ENCODE results near the gene IL17B. TPM values are rescaled to one million over a fixed set of nuclear protein-coding genes. Genes with fewer than 3 reads are reported as not detected.

The IL17B gene
- total RNA-seq, 2 experiments from 2014 or later = not detected

Other genes with a start within 250 kb of the IL17B start
- gene ABLIM3, start 237.8 kb downstream of the IL17B start, total RNA-seq = not detected
- under 1 TPM; 0.09 to 0.17 TPM for gene AFAP1L1, start 107.4 kb downstream of the IL17B start, total RNA-seq
- 10 to 100 TPM; 26.1 to 29.7 TPM for gene GRPEL2, start 33.8 kb downstream of the IL17B start, total RNA-seq
- gene PCYOX1L, start 21.2 kb downstream of the IL17B start, total RNA-seq = 10 to 100 TPM; 32.4 to 35.7 TPM
- 100 to 1,000 TPM; 176 to 191 TPM for gene CSNK1A1, start 172.1 kb upstream of the IL17B start, total RNA-seq
- gene ARHGEF37, start 202.2 kb upstream of the IL17B start, total RNA-seq = under 1 TPM; 0.82 to 0.83 TPM

All from activated naive CD8-positive, alpha-beta T cell treated with anti-CD3 and anti-CD28 coated beads, Interleukin-2, amount 10 ng/mL, durations not matched to agents 7 days and 5 days (primary cell).